Sciatic nerve (tissue), 2 donors: ENCODE results near the gene OCIAD1. TPM values are rescaled to one million over a fixed set of nuclear protein-coding genes. Genes with fewer than 3 reads are reported as not detected.

Experiments
- ATAC-seq: fragments of 200-7000 bp; cut with Tn5 transposase; one replicate; pipeline ENCODE4 v1.9.1; 2020; ENCODE audit warnings: mild to moderate bottlenecking, moderate library complexity
- DNase-seq: peaks from one replicate; pipeline ENCODE4 v3.0.0-alpha.2; 2020; ENCODE audit warnings: low spot score
- intact Hi-C: fragments of 100-400 bp; cut with DNase I; formaldehyde crosslinking; loops from one replicate; pipeline ENCODE4 v1.14.2; 2022
- total RNA-seq: library from RNA; stranded (reverse); fragmentation: NEBNext Ultra II Directional; extraction: Animal tissue kit (Norgen Biotek cat#: 25700); gene quantifications from one replicate; pipeline ENCODE4 v1.2.1, GENCODE V29; 2021
- donor health status: DM: no; HTN: no; CAD: no.
- donor health status: DM: no; HTN: no; CAD: no.

The OCIAD1 gene
- total RNA-seq, 1 donor from 2014 or later: 114 TPM

- intact Hi-C loops: no loop called here
- DNase-seq: no peak
Measured at GRCh38 chr4:48909697-48910096, 78.8 kb downstream of the OCIAD1 start.

GRCh38 chr4:48910511-48910910 is 79.6 kb downstream of the OCIAD1 start:
- ATAC-seq (no peak), DNase-seq (no peak)
- intact Hi-C loops: no loop called here

More at GRCh38 chr4:48909697-48910096, 78.8 kb downstream of the OCIAD1 start:
- ATAC-seq: no peak

Other genes starting within 250 kb of the OCIAD1 start
- gene FRYL, start 50.8 kb upstream of the OCIAD1 start, total RNA-seq: 172 TPM
- gene OCIAD2, start 75.7 kb downstream of the OCIAD1 start, total RNA-seq: 9.3 TPM
- gene CWH43, start 155.2 kb downstream of the OCIAD1 start, total RNA-seq: not detected